Lung (tissue), 12 donors: ENCODE measurements around the gene CDH4. TPM values are rescaled to one million over a fixed set of nuclear protein-coding genes. Genes with fewer than 3 reads are reported as not detected.
A peak's percentile ranks its signal among the peaks of the same experiment; 100 is the strongest.
"Not testable (repeated sequence)": the region's sequence is repeated elsewhere in the genome, so short reads cannot be mapped to it uniquely, and the experiment has no call there.

Experiments used
- ATAC-seq: fragments of 200-7000 bp; cut with Tn5 transposase; one replicate; pipeline ENCODE4 v1.9.1; 2020; ENCODE audit warnings: moderate number of reproducible peaks; ENCODE audit not compliant: insufficient read depth, low FRiP score
- DNase-seq, 3 donors: peaks; one replicate each; pipeline ENCODE4 v3.0.0-alpha.2; 2013 to 2017
- H3K27ac ChIP-seq, 2 donors: one replicate each; pipeline ENCODE4 v1.5.1; 2013; ENCODE audit warnings: mild to moderate bottlenecking in 2 of 2, moderate library complexity in 2 of 2, control low read depth in 1 of 2, inconsistent platforms in 1 of 2, low read depth in 1 of 2, low read length in 1 of 2
- H3K27me3 ChIP-seq, 3 donors: one replicate each; pipeline ENCODE4 v1.5.1; 2013; ENCODE audit warnings: low read length in 2 of 3; ENCODE audit not compliant: control insufficient read depth in 3 of 3, insufficient read depth in 3 of 3
- H3K36me3 ChIP-seq, 4 donors: one replicate each; pipeline ENCODE4 v1.5.1; 2013; ENCODE audit warnings: low read length in 4 of 4, mild to moderate bottlenecking in 1 of 4, moderate library complexity in 1 of 4; ENCODE audit not compliant: control insufficient read depth in 4 of 4, insufficient read depth in 4 of 4
- H3K4me1 ChIP-seq, 5 donors: one replicate each; pipeline ENCODE4 v1.5.1; 2013; ENCODE audit warnings: low read length in 5 of 5, mild to moderate bottlenecking in 2 of 5, moderate library complexity in 1 of 5; ENCODE audit not compliant: control insufficient read depth in 5 of 5, insufficient read depth in 5 of 5
- H3K4me3 ChIP-seq: one replicate; pipeline ENCODE4 v1.5.1; 2013; ENCODE audit warnings: mild to moderate bottlenecking, control low read depth, moderate library complexity
- H3K9ac ChIP-seq, 2 donors: one replicate each; pipeline ENCODE4 v1.5.1; 2013; ENCODE audit warnings: low read length in 2 of 2, control low read depth in 1 of 2; ENCODE audit not compliant: insufficient read depth in 1 of 2
- H3K9me3 ChIP-seq, 4 donors: one replicate each; pipeline ENCODE4 v1.5.1; 2013; ENCODE audit warnings: low read length in 3 of 4, mild to moderate bottlenecking in 1 of 4, moderate library complexity in 1 of 4; ENCODE audit not compliant: control insufficient read depth in 4 of 4, insufficient read depth in 3 of 4
- WGBS, 2 donors: extraction: QIAGEN DNeasy Blood & Tissue Kit; methylation state at CpG; one replicate each; pipeline ENCODE4 v1.1.7; 2013; 5-methylcytosine and 5-hydroxymethylcytosine counted together
- polyA plus RNA-seq, 2 donors: library from polyadenylated mRNA; stranded (reverse); fragments of 200-250 nt; gene quantifications; one replicate each; pipeline ENCODE4 v1.2.1, GENCODE V29; 2013
- total RNA-seq, 2 donors: library from RNA; depleted of rRNA in 1 of 2; stranded (reverse); fragments of >200 nt in 1 of 2; gene quantifications; one replicate each; pipeline ENCODE4 v1.2.1, GENCODE V29; 2014 to 2021
- TF ChIP-seq, protein P1 (sequence below): IDR thresholded peaks from 2 replicates; pipeline ENCODE4 v1.5.1; 2012; ENCODE audit warnings: mild to moderate bottlenecking; ENCODE audit errors: control extremely low read depth, extremely low read depth
- donor health status: control.
- donor health status: control.
- donor health status: Bipolar disorder and iron deficiency.
- donor health status: healthy.
- donor health status: DM: yes; HTN: yes; CAD: no.

Gene CDH4
- total and polyA plus RNA-seq, 4 donors: 0.10 to 2.1 (median 0.34) TPM

DNA sequence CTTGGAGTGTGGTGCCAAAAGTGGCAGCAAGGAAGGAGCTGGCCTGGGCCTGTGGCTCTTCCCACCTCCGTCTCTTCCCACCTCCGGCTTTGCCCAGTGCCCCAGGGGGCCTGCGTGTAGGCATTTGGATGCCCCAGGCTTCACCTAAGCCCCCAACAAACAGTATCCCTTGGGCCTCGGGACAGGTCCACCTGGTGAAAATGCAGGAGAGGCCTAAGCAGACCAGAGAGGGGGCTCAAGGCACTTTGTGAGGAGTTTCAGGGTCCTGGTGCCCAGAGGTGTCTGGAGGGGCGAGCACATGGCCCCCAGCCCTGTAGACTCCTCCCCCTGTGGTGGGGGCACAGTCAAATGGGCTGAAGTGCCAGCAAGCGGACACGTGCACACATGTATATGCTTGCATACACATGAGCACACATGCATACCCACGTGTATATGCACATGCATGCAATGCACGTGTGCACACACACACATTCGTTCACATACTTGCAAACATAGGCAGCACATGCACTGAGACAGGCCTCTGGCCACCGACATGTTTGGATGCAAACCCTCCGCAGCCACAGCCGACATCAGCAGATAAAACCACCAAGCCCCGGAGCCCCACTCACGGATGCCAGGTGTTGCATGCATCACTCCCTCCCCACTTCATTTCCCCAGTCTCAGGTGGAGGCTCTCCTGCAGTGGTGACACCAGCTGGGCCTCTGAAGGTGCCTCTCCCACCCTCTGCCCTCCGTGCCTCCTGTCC, 689.1 kb downstream of the CDH4 start:
- H3K4me1 ChIP-seq: no peaks in the 10 kb centered on the region
- no peak for DNase-seq
- ATAC-seq: no peak
- no peaks in the 10 kb centered on the region for H3K36me3 ChIP-seq
- H3K27ac ChIP-seq: no peak overlapping the region
- no peaks in the 10 kb centered on the region for H3K9me3 ChIP-seq
- H3K9ac ChIP-seq: no peak overlapping the region
- 76 to 79% methylated on average over 16 of the region's 16 CpGs for WGBS, 2 donors
- TF ChIP-seq, protein P1, sequence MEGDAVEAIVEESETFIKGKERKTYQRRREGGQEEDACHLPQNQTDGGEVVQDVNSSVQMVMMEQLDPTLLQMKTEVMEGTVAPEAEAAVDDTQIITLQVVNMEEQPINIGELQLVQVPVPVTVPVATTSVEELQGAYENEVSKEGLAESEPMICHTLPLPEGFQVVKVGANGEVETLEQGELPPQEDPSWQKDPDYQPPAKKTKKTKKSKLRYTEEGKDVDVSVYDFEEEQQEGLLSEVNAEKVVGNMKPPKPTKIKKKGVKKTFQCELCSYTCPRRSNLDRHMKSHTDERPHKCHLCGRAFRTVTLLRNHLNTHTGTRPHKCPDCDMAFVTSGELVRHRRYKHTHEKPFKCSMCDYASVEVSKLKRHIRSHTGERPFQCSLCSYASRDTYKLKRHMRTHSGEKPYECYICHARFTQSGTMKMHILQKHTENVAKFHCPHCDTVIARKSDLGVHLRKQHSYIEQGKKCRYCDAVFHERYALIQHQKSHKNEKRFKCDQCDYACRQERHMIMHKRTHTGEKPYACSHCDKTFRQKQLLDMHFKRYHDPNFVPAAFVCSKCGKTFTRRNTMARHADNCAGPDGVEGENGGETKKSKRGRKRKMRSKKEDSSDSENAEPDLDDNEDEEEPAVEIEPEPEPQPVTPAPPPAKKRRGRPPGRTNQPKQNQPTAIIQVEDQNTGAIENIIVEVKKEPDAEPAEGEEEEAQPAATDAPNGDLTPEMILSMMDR: no peak
- H3K4me3 ChIP-seq: no peak overlapping the region
- H3K27me3 ChIP-seq: no peaks in the 10 kb centered on the region

DNA sequence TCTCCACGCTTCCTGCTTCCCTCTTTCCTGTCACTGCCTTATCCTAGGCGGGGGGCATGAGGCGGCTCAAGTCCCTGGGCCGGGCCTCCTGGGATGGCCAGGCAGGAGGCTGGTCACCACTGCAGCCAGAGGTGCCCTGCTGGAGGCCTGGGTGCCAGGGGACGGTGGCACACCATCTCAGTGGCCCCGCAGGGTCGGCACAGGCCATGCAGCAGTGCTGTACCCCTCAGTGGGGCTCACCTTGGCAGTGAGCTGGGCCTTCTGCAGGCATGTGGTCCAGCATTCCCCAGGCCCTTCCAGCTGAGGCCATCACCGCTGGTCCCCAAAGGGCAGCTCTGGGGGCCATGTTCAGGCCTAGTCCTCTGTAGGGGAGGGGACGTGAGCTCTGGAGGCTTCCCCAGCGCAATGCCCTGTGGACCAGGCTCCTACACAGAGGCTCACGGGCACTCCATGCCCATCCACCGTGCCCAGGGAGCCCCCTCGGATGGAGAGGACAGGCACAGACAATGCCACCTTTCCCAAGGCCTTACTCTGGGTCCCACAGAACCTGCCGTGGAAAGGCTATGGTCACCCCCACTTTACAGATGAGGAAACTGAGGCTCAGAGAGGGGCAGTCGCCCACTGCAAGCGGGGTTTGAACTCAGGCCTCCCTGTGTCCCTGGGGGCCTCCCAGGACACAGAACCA, 689.8 kb downstream of the CDH4 start:
- no peak for ATAC-seq
- no peak overlapping the region for H3K4me3 ChIP-seq
- no peak overlapping the region for H3K9ac ChIP-seq
- H3K36me3 ChIP-seq: no peaks in the 10 kb centered on the region
- no peaks in the 10 kb centered on the region for H3K9me3 ChIP-seq
- TF ChIP-seq, protein P1: no peak
- no peak overlapping the region for H3K27ac ChIP-seq
- no peaks in the 10 kb centered on the region for H3K27me3 ChIP-seq
- 89 to 92% methylated on average over 16 of the region's 16 CpGs for WGBS, 2 donors
- H3K4me1 ChIP-seq: no peaks in the 10 kb centered on the region
- DNase-seq: peak in 1 of 3 donors; percentile 5

DNA sequence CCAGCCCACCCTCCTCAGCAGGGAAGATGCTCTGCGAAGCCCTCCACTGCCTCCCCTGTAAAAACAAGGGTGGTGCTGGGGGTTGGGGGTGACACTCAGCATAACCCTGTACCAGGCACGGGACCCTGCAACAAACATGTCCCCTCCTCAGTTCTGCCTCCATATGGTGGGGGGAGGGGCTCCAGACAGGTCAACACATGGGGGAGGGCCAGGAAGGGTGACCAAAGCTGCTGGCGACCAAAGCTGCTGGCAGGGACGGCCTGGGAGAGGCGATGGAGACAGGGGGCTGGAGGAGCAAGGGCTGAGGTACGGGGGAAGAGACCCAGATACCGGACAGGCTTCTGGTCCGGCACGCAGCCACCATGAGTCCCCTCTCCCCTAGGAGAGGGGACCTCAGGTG, 690.5 kb downstream of the CDH4 start:
- TF ChIP-seq, protein P1: no peak
- no peak overlapping the region for H3K4me3 ChIP-seq
- peak in 1 of 3 donors; percentile 9 for DNase-seq
- no peak for ATAC-seq
- WGBS, 2 donors: 70 to 82% methylated on average over 9 of the region's 9 CpGs
- no peaks in the 10 kb centered on the region for H3K27me3 ChIP-seq
- no peaks in the 10 kb centered on the region for H3K36me3 ChIP-seq
- H3K9ac ChIP-seq: no peak overlapping the region
- no peaks in the 10 kb centered on the region for H3K9me3 ChIP-seq
- H3K4me1 ChIP-seq: no peaks in the 10 kb centered on the region
- no peak overlapping the region for H3K27ac ChIP-seq

DNA sequence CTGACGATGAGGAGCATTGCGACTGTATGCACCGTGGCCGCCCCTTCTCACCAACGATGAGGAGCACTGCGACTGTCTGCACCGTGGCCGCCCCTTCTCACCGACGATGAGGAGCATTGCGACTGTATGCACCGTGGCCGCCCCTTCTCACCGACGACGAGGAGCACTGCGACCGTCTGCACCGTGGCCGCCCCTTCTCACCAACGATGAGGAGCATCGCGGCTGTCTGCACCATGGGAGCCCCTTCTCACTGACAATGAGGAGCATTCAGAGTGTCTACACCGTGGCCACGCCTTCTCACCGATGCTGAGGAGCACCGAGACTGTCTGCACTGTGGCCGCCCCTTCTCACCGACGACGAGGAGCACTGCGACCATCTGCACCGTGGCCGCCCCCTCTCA, 692.9 kb downstream of the CDH4 start:
- not testable (repeated sequence) for H3K27ac ChIP-seq, H3K4me3 ChIP-seq, H3K27me3 ChIP-seq, DNase-seq, H3K4me1 ChIP-seq, H3K9ac ChIP-seq, ATAC-seq, H3K36me3 ChIP-seq, H3K9me3 ChIP-seq
- 72 to 100% methylated on average over 6 to 19 of the region's 34 CpGs for WGBS, 2 donors

DNA sequence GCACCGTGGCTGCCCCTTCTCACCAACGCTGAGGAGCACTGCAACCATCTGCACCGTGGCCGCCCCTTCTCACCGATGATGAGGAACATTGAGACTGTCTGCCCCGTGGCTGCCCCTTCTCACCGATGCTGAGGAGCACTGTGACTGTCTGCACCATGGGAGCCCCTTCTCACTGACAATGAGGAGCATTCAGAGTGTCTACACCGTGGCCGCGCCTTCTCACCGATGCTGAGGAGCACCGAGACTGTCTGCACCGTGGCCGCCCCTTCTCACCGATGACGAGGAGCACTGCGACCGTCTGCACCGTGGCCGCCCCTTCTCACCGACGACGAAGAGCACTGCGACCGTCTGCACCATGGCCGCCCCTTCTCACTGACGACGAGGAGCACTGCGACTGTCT, 693.4 kb downstream of the CDH4 start:
- not testable (repeated sequence) for H3K27me3 ChIP-seq, ATAC-seq, H3K9ac ChIP-seq, DNase-seq, H3K4me1 ChIP-seq, H3K4me3 ChIP-seq, H3K27ac ChIP-seq, H3K36me3 ChIP-seq, H3K9me3 ChIP-seq
- 75 to 82% methylated on average over 8 to 21 of the region's 29 CpGs for WGBS, 2 donors

DNA sequence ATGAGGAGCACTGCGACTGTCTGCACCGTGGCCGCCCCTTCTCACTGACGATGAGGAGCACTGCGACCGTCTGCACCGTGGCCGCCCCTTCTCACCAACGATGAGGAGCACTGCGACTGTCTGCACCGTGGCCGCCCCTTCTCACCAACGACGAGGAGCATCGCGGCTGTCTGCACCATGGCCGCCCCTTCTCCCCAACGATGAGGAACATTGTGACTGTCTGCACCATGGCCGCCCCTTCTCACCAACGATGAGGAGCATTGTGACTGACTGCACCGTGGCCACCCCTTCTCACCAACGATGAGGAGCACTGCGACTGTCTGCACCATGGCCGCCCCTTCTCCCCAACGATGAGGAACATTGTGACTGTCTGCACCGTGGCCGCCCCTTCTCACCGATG, 696.0 kb downstream of the CDH4 start:
- ATAC-seq, H3K4me3 ChIP-seq, H3K36me3 ChIP-seq, DNase-seq, H3K9ac ChIP-seq, H3K9me3 ChIP-seq, H3K4me1 ChIP-seq, H3K27ac ChIP-seq, H3K27me3 ChIP-seq: not testable (repeated sequence)
- WGBS, 2 donors: 85 to 89% methylated on average over 23 to 25 of the region's 28 CpGs
